Thoracic aorta endothelial cell (primary cell): ENCODE data around the gene NOM1. TPM values are rescaled to one million over a fixed set of nuclear protein-coding genes. Genes with fewer than 3 reads are reported as not detected.

Source experiments
- total RNA-seq: library from RNA; depleted of rRNA; stranded (reverse); fragments of >200 nt; gene quantifications from 2 replicates; pipeline ENCODE4 v1.2.3, GENCODE V29; 2012

The NOM1 gene
- total RNA-seq, result 30.9 and 35.3 TPM in 2 replicates

GRCh38 chr7:156949541-156950380 lies at the start of gene NOM1:
Gene NOM1, plus strand, starts transcription at chr7:156949712. Its CDS starts 26 bp downstream, at chr7:156949738.

GRCh38 chr7:157010588-157011332 lies 61.2 kb downstream of the NOM1 start, which contains the start of gene MNX1:
Gene MNX1, minus strand, starts transcription at chr7:157010663. Its CDS starts 313 bp downstream, at chr7:157010350.

Other genes with a start within 250 kb of the NOM1 start
- 94.4 and 125 TPM in 2 replicates for gene LMBR1, start 56.5 kb upstream of the NOM1 start, total RNA-seq
- gene MNX1, start 61.0 kb downstream of the NOM1 start, total RNA-seq, result not detected in 2 replicates
- 147 and 149 TPM in 2 replicates for gene UBE3C, start 189.2 kb downstream of the NOM1 start, total RNA-seq